Measurements from ENCODE around the gene SCN10A.

DNA sequence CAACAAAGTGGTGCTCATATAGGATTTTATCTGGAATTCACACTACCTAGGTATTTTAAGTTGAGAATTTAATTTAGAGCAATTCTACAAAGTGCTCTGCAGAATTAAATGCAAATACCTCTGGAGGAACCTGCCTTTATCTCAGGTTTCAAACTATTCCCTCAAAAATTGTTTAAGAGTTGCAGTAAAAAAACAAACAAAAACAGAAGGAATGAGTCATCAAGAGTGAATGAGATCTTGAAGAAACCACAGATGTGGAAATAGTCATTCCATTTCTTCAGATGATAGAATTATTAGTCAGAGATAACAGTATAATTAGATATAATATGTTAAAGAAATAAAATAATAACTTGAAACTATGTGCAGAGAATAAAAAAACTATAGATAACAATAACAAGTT, 85.7 kb downstream of the SCN10A start:
- TF ChIP-seq, protein P1, sequence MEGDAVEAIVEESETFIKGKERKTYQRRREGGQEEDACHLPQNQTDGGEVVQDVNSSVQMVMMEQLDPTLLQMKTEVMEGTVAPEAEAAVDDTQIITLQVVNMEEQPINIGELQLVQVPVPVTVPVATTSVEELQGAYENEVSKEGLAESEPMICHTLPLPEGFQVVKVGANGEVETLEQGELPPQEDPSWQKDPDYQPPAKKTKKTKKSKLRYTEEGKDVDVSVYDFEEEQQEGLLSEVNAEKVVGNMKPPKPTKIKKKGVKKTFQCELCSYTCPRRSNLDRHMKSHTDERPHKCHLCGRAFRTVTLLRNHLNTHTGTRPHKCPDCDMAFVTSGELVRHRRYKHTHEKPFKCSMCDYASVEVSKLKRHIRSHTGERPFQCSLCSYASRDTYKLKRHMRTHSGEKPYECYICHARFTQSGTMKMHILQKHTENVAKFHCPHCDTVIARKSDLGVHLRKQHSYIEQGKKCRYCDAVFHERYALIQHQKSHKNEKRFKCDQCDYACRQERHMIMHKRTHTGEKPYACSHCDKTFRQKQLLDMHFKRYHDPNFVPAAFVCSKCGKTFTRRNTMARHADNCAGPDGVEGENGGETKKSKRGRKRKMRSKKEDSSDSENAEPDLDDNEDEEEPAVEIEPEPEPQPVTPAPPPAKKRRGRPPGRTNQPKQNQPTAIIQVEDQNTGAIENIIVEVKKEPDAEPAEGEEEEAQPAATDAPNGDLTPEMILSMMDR (conservative IDR thresholded peaks at IDR 0.05) = no peak
- TF ChIP-seq ZFX (IDR thresholded peaks at IDR 0.05) = no peak

Data from C4-2B (cell line).